HepG2 (cell line): ENCODE measurements around the gene SIRT5. TPM values are rescaled to one million over a fixed set of nuclear protein-coding genes. Genes with fewer than 3 reads are reported as not detected.

Experiments
- DPF2 ChIP-seq: sonication (generic); formaldehyde crosslinking; IDR thresholded peaks from 2 replicates; pipeline ENCODE4 v1.4.0; 2020; ENCODE audit warnings: mild to moderate bottlenecking, low read depth, missing genetic modification reagents, borderline replicate concordance
- HES4 ChIP-seq: sonication (generic); formaldehyde crosslinking; IDR thresholded peaks from 2 replicates; pipeline ENCODE4 v1.9.0; 2021; ENCODE audit warnings: mild to moderate bottlenecking, missing genetic modification reagents, borderline replicate concordance
- HIVEP1 ChIP-seq: sonication (generic); formaldehyde crosslinking; IDR thresholded peaks from 2 replicates; pipeline ENCODE4 v1.4.0; 2020; ENCODE audit warnings: mild to moderate bottlenecking, missing genetic modification reagents
- HOXA7 ChIP-seq: sonication (generic); formaldehyde crosslinking; IDR thresholded peaks from 2 replicates; pipeline ENCODE4 v1.8.1; 2022; ENCODE audit warnings: mild to moderate bottlenecking, missing genetic modification reagents, moderate library complexity
- MED1 ChIP-seq: sonication (generic); formaldehyde crosslinking; IDR thresholded peaks from 2 replicates; pipeline ENCODE4 v1.4.0; 2020; ENCODE audit warnings: missing genetic modification reagents
- NFE2 ChIP-seq: sonication (generic); formaldehyde crosslinking; IDR thresholded peaks from 2 replicates; pipeline ENCODE4 v1.4.0; 2020; ENCODE audit warnings: missing genetic modification reagents
- NFIB ChIP-seq: sonication (generic); formaldehyde crosslinking; IDR thresholded peaks from 2 replicates; pipeline ENCODE4 v1.9.0; 2021; ENCODE audit warnings: missing genetic modification reagents, mild to moderate bottlenecking, borderline replicate concordance
- NR2F1 ChIP-seq, 2 experiments: fragments of 450-650 bp in 1 of 2; formaldehyde crosslinking in 1 of 2; IDR thresholded peaks; 2 replicates each; pipeline versions ENCODE4 v1.5.0 to v1.6.1; 2016 to 2020; ENCODE audit warnings: mild to moderate bottlenecking in 1 of 2, missing compliant biosample characterization in 1 of 2, missing genetic modification reagents in 1 of 2, moderate library complexity in 1 of 2
- PCBP2 ChIP-seq: fragments of 200-400 bp; formaldehyde crosslinking; optimal IDR thresholded peaks from 2 replicates; pipeline ENCODE3; 2018; ENCODE audit warnings: low read length, low read depth; ENCODE audit not compliant: poor library complexity, severe bottlenecking
- TGIF2 ChIP-seq: IDR thresholded peaks from 2 replicates; pipeline ENCODE4 v1.6.1; 2016; ENCODE audit warnings: control low read depth, missing compliant biosample characterization
- ZKSCAN1 ChIP-seq: fragments of 150-350 bp; IDR thresholded peaks from 2 replicates; pipeline ENCODE4 v1.6.1; 2014; ENCODE audit warnings: low read length
- ZNF224 ChIP-seq: sonication (generic); formaldehyde crosslinking; IDR thresholded peaks from 2 replicates; pipeline ENCODE4 v1.5.0; 2020; ENCODE audit warnings: mild to moderate bottlenecking, missing genetic modification reagents
- ZNF225 ChIP-seq: sonication (generic); formaldehyde crosslinking; IDR thresholded peaks from 2 replicates; pipeline ENCODE4 v1.4.0; 2020; ENCODE audit warnings: mild to moderate bottlenecking, missing genetic modification reagents
- ZNF589 ChIP-seq: sonication (generic); formaldehyde crosslinking; conservative IDR thresholded peaks from 2 replicates; pipeline ENCODE4 v1.8.0; 2022; ENCODE audit warnings: mild to moderate bottlenecking, moderate library complexity, missing genetic modification reagents
- ZNF652 ChIP-seq: IDR thresholded peaks from 2 replicates; pipeline ENCODE4 v1.6.1; 2016; ENCODE audit warnings: low read depth, borderline replicate concordance
- ZNF766 ChIP-seq: sonication (generic); formaldehyde crosslinking; IDR thresholded peaks from 2 replicates; pipeline ENCODE4 v1.5.0; 2020; ENCODE audit warnings: missing genetic modification reagents, borderline replicate concordance
- ZNF878 ChIP-seq: sonication (generic); formaldehyde crosslinking; IDR thresholded peaks from 2 replicates; pipeline ENCODE4 v1.8.1; 2023; ENCODE audit warnings: mild to moderate bottlenecking, missing genetic modification reagents, moderate library complexity
- polyA plus RNA-seq, 8 experiments: library from polyadenylated mRNA; depleted of rRNA in 3 of 8; stranded (reverse) in 7 of 8; unstranded in 1 of 8; fragments of >200 nt; fragmentation: Illumina TruSeq in 4 of 8; extraction: Trizol in 4 of 8; gene quantifications; 2 replicates each; pipeline versions ENCODE4 v1.2.1 to v1.2.3, GENCODE V29; 2011 to 2016; ENCODE audit warnings: low read depth in 4 of 8, missing spikeins in 1 of 8, mixed read lengths in 1 of 8; ENCODE audit not compliant: insufficient read depth in 1 of 8
- total RNA-seq, 5 experiments: library from RNA; depleted of rRNA; stranded (reverse); fragments of >200 nt; fragmentation: Illumina TruSeq; extraction: Trizol; gene quantifications; 2 replicates each; pipeline ENCODE4 v1.2.3, GENCODE V29; 2016; ENCODE audit warnings: low read depth in 1 of 5
- TF ChIP-seq, protein P1 (sequence below): sonication (generic); formaldehyde crosslinking; IDR thresholded peaks from 2 replicates; pipeline ENCODE4 v1.5.0; 2020; ENCODE audit warnings: missing genetic modification reagents
- TF ChIP-seq, protein P2 (sequence below): sonication (generic); formaldehyde crosslinking; IDR thresholded peaks from 2 replicates; pipeline ENCODE4 v1.4.0; 2020; ENCODE audit warnings: missing genetic modification reagents, mild to moderate bottlenecking, borderline replicate concordance
- TF ChIP-seq, protein P3 (sequence below): sonication (generic); formaldehyde crosslinking; IDR thresholded peaks from 2 replicates; pipeline ENCODE4 v1.5.0; 2020; ENCODE audit warnings: mild to moderate bottlenecking, missing genetic modification reagents, borderline replicate concordance
- TF ChIP-seq, protein P4 (sequence below): sonication (generic); formaldehyde crosslinking; IDR thresholded peaks from 2 replicates; pipeline ENCODE4 v1.4.0; 2020; ENCODE audit warnings: mild to moderate bottlenecking, missing genetic modification reagents
- TF ChIP-seq, protein P5 (sequence below): sonication (generic); formaldehyde crosslinking; IDR thresholded peaks from 2 replicates; pipeline ENCODE4 v1.4.0; 2020; ENCODE audit warnings: mild to moderate bottlenecking, missing genetic modification reagents

Gene SIRT5
- total and polyA plus RNA-seq, 2 of the 13 experiments (the other 11 are each of a cell fraction or from before 2014, with no cell fraction given): 14.1 to 16.6 TPM

DNA sequence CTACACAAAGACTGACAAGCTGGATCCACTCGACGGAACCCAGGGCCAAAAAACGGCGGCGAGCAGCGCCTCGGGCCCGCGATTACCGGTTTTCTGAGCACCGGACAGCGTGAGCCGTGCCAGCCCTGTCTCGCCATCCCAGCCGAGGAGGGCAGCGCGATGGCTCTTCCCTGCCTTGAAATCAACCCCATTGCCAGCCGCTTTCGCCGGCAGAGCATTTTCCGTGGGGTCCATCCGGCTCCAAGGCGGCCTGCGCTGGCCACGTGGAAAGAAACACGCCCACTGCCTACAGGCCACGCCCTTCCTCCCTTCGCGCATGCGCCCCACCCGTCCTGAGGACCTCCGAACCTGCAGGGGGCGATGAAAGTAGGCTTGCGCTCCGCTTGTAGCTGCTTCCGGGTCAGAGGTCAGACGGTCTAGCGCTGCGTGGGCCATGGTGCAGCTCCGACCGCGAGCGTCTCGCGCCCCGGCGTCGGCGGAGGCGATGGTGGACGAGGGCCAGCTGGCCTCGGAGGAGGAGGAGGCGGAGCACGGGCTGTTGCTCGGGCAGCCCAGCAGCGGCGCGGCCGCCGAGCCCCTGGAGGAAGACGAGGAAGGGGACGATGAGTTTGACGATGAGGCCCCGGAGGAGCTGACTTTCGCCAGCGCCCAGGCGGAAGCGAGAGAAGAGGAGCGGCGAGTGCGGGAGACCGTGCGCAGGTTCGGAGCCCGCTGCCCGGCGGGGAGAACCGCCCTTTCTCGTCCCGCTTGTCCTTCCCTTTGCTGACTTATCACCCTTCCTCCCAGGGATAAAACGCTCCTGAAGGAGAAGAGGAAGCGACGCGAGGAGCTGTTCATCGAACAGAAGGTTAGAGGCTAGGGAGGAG, 40.8 kb downstream of the SIRT5 start, which contains the start of gene NOL7 (continued):
- TF ChIP-seq, protein P1, sequence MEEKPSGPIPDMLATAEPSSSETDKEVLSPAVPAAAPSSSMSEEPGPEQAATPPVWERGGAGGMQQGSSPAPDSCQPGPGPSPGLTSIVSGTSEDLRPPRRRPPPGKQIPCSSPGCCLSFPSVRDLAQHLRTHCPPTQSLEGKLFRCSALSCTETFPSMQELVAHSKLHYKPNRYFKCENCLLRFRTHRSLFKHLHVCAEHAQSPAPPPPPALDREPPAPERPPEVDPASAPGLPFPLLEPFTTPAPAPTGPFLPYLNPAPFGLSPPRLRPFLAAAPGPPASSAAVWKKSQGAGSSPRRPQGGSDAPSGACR (CRISPR knock-in tag): 0 out of 2 replicates have a peak, but pooled peaks have one; percentile 50
- TF ChIP-seq ZKSCAN1 (peak; percentile 11; the same call in 1 of the 2 replicates), PCBP2 (no peak), ZNF225 (CRISPR knock-in tag) (peak; percentile 88; the same call in 1 of the 2 replicates), ZNF589 (CRISPR knock-in tag) (peak; percentile 96), NFE2 (CRISPR knock-in tag) (peak; percentile 48; the same call in 1 of the 2 replicates), DPF2 (CRISPR knock-in tag) (no peak; the same call in 1 of the 2 replicates), ZNF652 (no peak; the same call in 1 of the 2 replicates), HIVEP1 (peak; percentile 67; the same call in 1 of the 2 replicates), HES4 (peak; percentile 77), MED1 (CRISPR knock-in tag) (peak; percentile 94), ZNF878 (peak; percentile 94), ZNF224 (CRISPR knock-in tag) (no peak), NFIB (CRISPR knock-in tag) (no peak), HOXA7 (peak; percentile 93; the same call in 1 of the 2 replicates), ZNF766 (CRISPR knock-in tag) (peak; percentile 87), TGIF2 (peak; percentile 99), NR2F1 (CRISPR knock-in tag; IDR thresholded peaks at IDR 0.05) (peak; percentile 98 to 99)
- TF ChIP-seq, protein P2, sequence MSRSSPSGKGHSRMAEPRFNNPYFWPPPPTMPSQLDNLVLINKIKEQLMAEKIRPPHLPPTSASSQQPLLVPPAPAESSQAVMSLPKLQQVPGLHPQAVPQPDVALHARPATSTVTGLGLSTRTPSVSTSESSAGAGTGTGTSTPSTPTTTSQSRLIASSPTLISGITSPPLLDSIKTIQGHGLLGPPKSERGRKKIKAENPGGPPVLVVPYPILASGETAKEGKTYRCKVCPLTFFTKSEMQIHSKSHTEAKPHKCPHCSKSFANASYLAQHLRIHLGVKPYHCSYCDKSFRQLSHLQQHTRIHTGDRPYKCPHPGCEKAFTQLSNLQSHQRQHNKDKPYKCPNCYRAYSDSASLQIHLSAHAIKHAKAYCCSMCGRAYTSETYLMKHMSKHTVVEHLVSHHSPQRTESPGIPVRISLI (CRISPR knock-in tag): peak; percentile 78
- TF ChIP-seq, protein P3, sequence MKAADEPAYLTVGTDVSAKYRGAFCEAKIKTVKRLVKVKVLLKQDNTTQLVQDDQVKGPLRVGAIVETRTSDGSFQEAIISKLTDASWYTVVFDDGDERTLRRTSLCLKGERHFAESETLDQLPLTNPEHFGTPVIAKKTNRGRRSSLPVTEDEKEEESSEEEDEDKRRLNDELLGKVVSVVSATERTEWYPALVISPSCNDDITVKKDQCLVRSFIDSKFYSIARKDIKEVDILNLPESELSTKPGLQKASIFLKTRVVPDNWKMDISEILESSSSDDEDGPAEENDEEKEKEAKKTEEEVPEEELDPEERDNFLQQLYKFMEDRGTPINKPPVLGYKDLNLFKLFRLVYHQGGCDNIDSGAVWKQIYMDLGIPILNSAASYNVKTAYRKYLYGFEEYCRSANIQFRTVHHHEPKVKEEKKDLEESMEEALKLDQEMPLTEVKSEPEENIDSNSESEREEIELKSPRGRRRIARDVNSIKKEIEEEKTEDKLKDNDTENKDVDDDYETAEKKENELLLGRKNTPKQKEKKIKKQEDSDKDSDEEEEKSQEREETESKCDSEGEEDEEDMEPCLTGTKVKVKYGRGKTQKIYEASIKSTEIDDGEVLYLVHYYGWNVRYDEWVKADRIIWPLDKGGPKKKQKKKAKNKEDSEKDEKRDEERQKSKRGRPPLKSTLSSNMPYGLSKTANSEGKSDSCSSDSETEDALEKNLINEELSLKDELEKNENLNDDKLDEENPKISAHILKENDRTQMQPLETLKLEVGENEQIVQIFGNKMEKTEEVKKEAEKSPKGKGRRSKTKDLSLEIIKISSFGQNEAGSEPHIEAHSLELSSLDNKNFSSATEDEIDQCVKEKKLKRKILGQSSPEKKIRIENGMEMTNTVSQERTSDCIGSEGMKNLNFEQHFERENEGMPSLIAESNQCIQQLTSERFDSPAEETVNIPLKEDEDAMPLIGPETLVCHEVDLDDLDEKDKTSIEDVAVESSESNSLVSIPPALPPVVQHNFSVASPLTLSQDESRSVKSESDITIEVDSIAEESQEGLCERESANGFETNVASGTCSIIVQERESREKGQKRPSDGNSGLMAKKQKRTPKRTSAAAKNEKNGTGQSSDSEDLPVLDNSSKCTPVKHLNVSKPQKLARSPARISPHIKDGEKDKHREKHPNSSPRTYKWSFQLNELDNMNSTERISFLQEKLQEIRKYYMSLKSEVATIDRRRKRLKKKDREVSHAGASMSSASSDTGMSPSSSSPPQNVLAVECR (CRISPR knock-in tag): peak; percentile 99
- TF ChIP-seq, protein P4, sequence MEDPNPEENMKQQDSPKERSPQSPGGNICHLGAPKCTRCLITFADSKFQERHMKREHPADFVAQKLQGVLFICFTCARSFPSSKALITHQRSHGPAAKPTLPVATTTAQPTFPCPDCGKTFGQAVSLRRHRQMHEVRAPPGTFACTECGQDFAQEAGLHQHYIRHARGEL (CRISPR knock-in tag): no peak
- TF ChIP-seq, protein P5, sequence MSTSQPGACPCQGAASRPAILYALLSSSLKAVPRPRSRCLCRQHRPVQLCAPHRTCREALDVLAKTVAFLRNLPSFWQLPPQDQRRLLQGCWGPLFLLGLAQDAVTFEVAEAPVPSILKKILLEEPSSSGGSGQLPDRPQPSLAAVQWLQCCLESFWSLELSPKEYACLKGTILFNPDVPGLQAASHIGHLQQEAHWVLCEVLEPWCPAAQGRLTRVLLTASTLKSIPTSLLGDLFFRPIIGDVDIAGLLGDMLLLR (CRISPR knock-in tag): peak; percentile 99
